ENCODE measurements around the gene NRF1. TPM values are rescaled to one million over a fixed set of nuclear protein-coding genes. Genes with fewer than 3 reads are reported as not detected.

NRF1 gene
- total and polyA plus RNA-seq, 10 of the 15 experiments (the other 5 are each of a cell fraction or from before 2014, with no cell fraction given): 3.5 to 23.1 (median 13.5) TPM

GRCh38 chr7:129640400-129640799, 28.9 kb downstream of the NRF1 start (continued):
- no peak for TF ChIP-seq ZBTB40 (IDR thresholded peaks at IDR 0.05; ENCODE audit: borderline replicate concordance)

DNA sequence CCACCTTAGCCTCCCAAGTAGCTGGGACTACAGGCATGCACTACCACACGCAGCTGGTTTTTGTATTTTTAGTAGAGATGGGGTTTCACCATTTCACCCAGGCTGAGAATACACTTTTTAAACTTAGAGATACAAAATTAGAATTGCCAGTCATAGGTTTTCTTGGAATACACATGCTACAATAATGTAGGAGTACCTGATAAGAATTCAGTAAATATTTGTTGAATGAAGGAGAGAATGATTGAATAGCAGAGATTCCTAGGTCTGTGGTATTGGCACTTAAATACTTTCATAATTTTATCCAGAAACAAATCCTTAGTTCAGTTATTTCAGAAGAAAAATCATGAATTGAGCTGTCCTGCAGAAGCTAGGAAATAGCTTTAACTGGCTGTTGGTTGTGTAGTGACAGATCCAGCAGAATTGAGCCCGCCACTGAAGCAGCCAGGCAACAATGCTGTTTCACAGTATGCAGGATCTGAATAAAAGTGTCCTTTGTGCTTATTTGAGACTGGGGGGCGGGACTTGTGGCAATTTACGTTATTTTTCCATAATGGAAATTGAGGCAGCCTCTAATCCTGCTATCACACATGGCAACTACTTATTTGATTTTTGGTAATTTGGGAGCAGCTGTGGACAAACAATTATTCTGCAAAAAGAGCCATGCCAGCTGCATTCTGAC, 31.5 kb downstream of the NRF1 start:
- WGBS (ENCODE audit: insufficient coverage, insufficient replicate concordance, low lambda C conversion rate, missing lambda C conversion rate): 98% methylated on average over 4 of the region's 4 CpGs
- no peak overlapping the region for H3K27ac ChIP-seq (ENCODE audit: control insufficient read depth, insufficient read depth)
- H2AFZ ChIP-seq (ENCODE audit: control insufficient read depth, low read depth, low read length): no peak overlapping the region
- intact Hi-C loops (cut with micrococcal nuclease; ENCODE audit: unreplicated experiment): no loop called here
- DNase-seq (ENCODE audit: low read depth, low spot score) (no peak), ATAC-seq (no peak), FAIRE-seq (no peak)
- H3K9me3 ChIP-seq (replicated peaks; ENCODE audit: control insufficient read depth, insufficient read depth, low read length): no peaks in the 10 kb centered on the region
- no peaks in the 10 kb centered on the region for H4K20me1 ChIP-seq (ENCODE audit: control insufficient read depth, insufficient read depth)
- H3K79me2 ChIP-seq (ENCODE audit: control insufficient read depth, insufficient read depth, low read length): peaks cover 3% of the 10 kb centered on the region
- H3K4me1 ChIP-seq (ENCODE audit: control insufficient read depth, insufficient read depth, low read length): peaks cover 5% of the 10 kb centered on the region; the same call in 1 of the 2 replicates
- TF ChIP-seq, protein P1, sequence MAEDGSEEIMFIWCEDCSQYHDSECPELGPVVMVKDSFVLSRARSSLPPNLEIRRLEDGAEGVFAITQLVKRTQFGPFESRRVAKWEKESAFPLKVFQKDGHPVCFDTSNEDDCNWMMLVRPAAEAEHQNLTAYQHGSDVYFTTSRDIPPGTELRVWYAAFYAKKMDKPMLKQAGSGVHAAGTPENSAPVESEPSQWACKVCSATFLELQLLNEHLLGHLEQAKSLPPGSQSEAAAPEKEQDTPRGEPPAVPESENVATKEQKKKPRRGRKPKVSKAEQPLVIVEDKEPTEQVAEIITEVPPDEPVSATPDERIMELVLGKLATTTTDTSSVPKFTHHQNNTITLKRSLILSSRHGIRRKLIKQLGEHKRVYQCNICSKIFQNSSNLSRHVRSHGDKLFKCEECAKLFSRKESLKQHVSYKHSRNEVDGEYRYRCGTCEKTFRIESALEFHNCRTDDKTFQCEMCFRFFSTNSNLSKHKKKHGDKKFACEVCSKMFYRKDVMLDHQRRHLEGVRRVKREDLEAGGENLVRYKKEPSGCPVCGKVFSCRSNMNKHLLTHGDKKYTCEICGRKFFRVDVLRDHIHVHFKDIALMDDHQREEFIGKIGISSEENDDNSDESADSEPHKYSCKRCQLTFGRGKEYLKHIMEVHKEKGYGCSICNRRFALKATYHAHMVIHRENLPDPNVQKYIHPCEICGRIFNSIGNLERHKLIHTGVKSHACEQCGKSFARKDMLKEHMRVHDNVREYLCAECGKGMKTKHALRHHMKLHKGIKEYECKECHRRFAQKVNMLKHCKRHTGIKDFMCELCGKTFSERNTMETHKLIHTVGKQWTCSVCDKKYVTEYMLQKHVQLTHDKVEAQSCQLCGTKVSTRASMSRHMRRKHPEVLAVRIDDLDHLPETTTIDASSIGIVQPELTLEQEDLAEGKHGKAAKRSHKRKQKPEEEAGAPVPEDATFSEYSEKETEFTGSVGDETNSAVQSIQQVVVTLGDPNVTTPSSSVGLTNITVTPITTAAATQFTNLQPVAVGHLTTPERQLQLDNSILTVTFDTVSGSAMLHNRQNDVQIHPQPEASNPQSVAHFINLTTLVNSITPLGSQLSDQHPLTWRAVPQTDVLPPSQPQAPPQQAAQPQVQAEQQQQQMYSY (CRISPR knock-in tag; IDR thresholded peaks at IDR 0.05): no peak
- no peak for TF ChIP-seq RAD21 (IDR thresholded peaks at IDR 0.05; ENCODE audit: insufficient read depth, low read depth, low read length)
- TF ChIP-seq, protein P2, sequence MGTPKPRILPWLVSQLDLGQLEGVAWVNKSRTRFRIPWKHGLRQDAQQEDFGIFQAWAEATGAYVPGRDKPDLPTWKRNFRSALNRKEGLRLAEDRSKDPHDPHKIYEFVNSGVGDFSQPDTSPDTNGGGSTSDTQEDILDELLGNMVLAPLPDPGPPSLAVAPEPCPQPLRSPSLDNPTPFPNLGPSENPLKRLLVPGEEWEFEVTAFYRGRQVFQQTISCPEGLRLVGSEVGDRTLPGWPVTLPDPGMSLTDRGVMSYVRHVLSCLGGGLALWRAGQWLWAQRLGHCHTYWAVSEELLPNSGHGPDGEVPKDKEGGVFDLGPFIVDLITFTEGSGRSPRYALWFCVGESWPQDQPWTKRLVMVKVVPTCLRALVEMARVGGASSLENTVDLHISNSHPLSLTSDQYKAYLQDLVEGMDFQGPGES (IDR thresholded peaks at IDR 0.05): no peak
- TF ChIP-seq TCF12 (IDR thresholded peaks at IDR 0.05; ENCODE audit: low read depth, low read length): no peak
- TF ChIP-seq IKZF2 (IDR thresholded peaks at IDR 0.05): no peak
- TF ChIP-seq RB1 (IDR thresholded peaks at IDR 0.05; ENCODE audit: borderline replicate concordance): no peak
- no peak for TF ChIP-seq POLR2AphosphoS2 (IDR thresholded peaks at IDR 0.05; ENCODE audit: low read depth, low read length)
- TF ChIP-seq ZNF622 (IDR thresholded peaks at IDR 0.05): no peak
- TF ChIP-seq ESRRA (IDR thresholded peaks at IDR 0.05; ENCODE audit: low read length): no peak
- no peak for TF ChIP-seq PML (IDR thresholded peaks at IDR 0.05; ENCODE audit: low read length)
- no peak for TF ChIP-seq TCF3 (IDR thresholded peaks at IDR 0.05; ENCODE audit: borderline replicate concordance, insufficient read depth, low read depth, low read length)
- H3K4me3 ChIP-seq: no peak overlapping the region
- H3K36me3 ChIP-seq (ENCODE audit: control insufficient read depth in 2 of 2, insufficient read depth in 2 of 2, low read length in 1 of 2): peaks cover 0 to 2% of the 10 kb centered on the region in 2 experiments; a peak in 2 of 4 replicates
- RAD21 ChIA-PET (ENCODE audit: unreplicated experiment): interaction anchor here (0.5 to 3.8 kb wide), 11 partner anchors 8 to 299 kb away, joined by 3 to 25 read pairs (median 3); no protein-coding TSS in a partner anchor
- H3K4me2 ChIP-seq (ENCODE audit: control insufficient read depth, insufficient read depth): peak overlapping the region; percentile 34; the same call in 1 of the 2 replicates
- SMC1A ChIA-PET (ENCODE audit: uncharacterized antibody, unreplicated experiment): interaction anchor here (0.9 to 4.3 kb wide), 17 partner anchors 8 to 303 kb away, joined by 3 to 31 read pairs (median 4); no protein-coding TSS in a partner anchor
- TSS peak; percentile 44 for BruUV-seq (replicated peaks)
- no peak overlapping the region for H3K9ac ChIP-seq (ENCODE audit: control insufficient read depth, insufficient read depth, low read length)
- no peaks in the 10 kb centered on the region for H3K27me3 ChIP-seq (replicated peaks in 1 of 2; ENCODE audit: control insufficient read depth in 2 of 2, insufficient read depth in 2 of 2, low read length in 1 of 2)
- POLR2A ChIA-PET: interaction anchor here (0.6 to 1.6 kb wide), 4 partner anchors 10 to 27 kb away, joined by 3 to 7 read pairs (median 3); no protein-coding TSS in a partner anchor
- in situ Hi-C loops (cut with MboI): loop anchor here (10.0 kb wide), 1 partner anchor 298 kb away; no protein-coding TSS in a partner anchor
- CTCF ChIA-PET: interaction anchor here (0.5 to 3.0 kb wide), 22 partner anchors 10 to 424 kb away, joined by 3 to 28 read pairs (median 6); no protein-coding TSS in a partner anchor
